NB4 (cell line): Measurements from ENCODE around the gene NAALADL2.

ENCODE experiments used
- MYC ChIP-seq: IDR thresholded peaks from 2 replicates; pipeline ENCODE4 v1.6.1; 2011; ENCODE audit warnings: low read depth, low read length
- POLR2A ChIP-seq: IDR thresholded peaks from 2 replicates; pipeline ENCODE4 v1.6.1; 2011; ENCODE audit warnings: mild to moderate bottlenecking; ENCODE audit not compliant: insufficient read length; ENCODE audit errors: extremely low read depth
- TF ChIP-seq, protein P1 (sequence below): IDR thresholded peaks from one replicate; pipeline ENCODE4 v1.5.1; 2012; ENCODE audit warnings: low read depth, low read length

DNA sequence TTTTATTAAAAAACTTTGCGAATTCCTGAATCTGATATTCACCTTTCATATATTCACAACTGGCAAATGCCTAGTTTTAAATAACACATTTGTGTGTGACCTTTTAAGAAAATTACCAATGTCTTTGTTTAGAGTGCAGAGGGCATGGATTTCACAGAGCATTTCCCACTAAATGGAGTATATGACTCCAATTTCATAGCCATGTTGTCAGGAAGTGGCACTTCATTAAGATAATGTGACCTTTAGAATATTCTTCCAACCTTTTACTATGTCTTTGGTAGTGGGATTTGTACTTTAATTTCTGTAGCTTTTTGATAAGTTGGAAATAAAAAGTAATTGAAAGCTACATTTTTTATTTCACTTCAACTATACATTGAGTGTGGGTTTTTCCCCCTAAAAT lies 188.7 kb downstream of the NAALADL2 start:
- TF ChIP-seq, protein P1, sequence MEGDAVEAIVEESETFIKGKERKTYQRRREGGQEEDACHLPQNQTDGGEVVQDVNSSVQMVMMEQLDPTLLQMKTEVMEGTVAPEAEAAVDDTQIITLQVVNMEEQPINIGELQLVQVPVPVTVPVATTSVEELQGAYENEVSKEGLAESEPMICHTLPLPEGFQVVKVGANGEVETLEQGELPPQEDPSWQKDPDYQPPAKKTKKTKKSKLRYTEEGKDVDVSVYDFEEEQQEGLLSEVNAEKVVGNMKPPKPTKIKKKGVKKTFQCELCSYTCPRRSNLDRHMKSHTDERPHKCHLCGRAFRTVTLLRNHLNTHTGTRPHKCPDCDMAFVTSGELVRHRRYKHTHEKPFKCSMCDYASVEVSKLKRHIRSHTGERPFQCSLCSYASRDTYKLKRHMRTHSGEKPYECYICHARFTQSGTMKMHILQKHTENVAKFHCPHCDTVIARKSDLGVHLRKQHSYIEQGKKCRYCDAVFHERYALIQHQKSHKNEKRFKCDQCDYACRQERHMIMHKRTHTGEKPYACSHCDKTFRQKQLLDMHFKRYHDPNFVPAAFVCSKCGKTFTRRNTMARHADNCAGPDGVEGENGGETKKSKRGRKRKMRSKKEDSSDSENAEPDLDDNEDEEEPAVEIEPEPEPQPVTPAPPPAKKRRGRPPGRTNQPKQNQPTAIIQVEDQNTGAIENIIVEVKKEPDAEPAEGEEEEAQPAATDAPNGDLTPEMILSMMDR, result no peak
- TF ChIP-seq POLR2A (no peak), MYC (no peak)
